A673 (cell line): ENCODE measurements around the gene GIT2.

Experiments
- CTCF ChIP-seq: fragments of 300-800, 200-600 bp; sonication (generic); conservative IDR thresholded peaks from 2 replicates; pipeline ENCODE4 v1.5.1; 2017; ENCODE audit warnings: low read depth, mild to moderate bottlenecking, antibody characterized with exemption, low read length, moderate library complexity, mixed read lengths
- EZH2 ChIP-seq: fragments of 200-600 bp; sonication (generic); IDR thresholded peaks from 2 replicates; pipeline ENCODE4 v1.6.1; 2017; ENCODE audit warnings: borderline replicate concordance, low read depth, mild to moderate bottlenecking, mixed read lengths, antibody characterized with exemption, low read length; ENCODE audit not compliant: poor library complexity, severe bottlenecking

- no peak for TF ChIP-seq CTCF
- TF ChIP-seq EZH2: no peak
These were observed 63.2 kb downstream of the GIT2 start for GRCh38 chr12:109932878-109933503.
